Measurements from ENCODE around the gene SCARB1.

The SCARB1 gene

GRCh38 chr12:124742678-124743077 lies 121.0 kb downstream of the SCARB1 start:
- DNase-seq: no peak

- DNase-seq: peak; percentile 44
These were observed 121.6 kb downstream of the SCARB1 start for GRCh38 chr12:124742111-124742510.

- DNase-seq: no peak
These were observed 122.5 kb downstream of the SCARB1 start for GRCh38 chr12:124741211-124741610.

- DNase-seq: no peak
These were observed 123.0 kb downstream of the SCARB1 start for GRCh38 chr12:124740691-124741137.

GRCh38 chr12:124739953-124740561 lies 123.6 kb downstream of the SCARB1 start:
- DNase-seq: no peak

- DNase-seq: no peak
These were observed 124.8 kb downstream of the SCARB1 start for GRCh38 chr12:124738636-124739467.

GRCh38 chr12:124737772-124738635 lies 125.7 kb downstream of the SCARB1 start:
- DNase-seq: no peak

GRCh38 chr12:124737040-124737419 lies 126.6 kb downstream of the SCARB1 start:
- no peak for DNase-seq

GRCh38 chr12:124736115-124737039 lies 127.3 kb downstream of the SCARB1 start:
- no peak for DNase-seq

GRCh38 chr12:124734224-124734788 lies 129.4 kb downstream of the SCARB1 start:
- DNase-seq: no peak

- DNase-seq: no peak
These were observed 130.6 kb downstream of the SCARB1 start for GRCh38 chr12:124733086-124733485.

- DNase-seq: no peak
These were observed 131.2 kb downstream of the SCARB1 start for GRCh38 chr12:124732275-124733075.

- DNase-seq: no peak
These were observed 131.8 kb downstream of the SCARB1 start for GRCh38 chr12:124731869-124732268.

GRCh38 chr12:124730455-124730932 lies 133.2 kb downstream of the SCARB1 start:
- DNase-seq: no peak

- DNase-seq: no peak
These were observed 135.7 kb downstream of the SCARB1 start for GRCh38 chr12:124727922-124728321.

- no peak for DNase-seq
These were observed 136.3 kb downstream of the SCARB1 start for GRCh38 chr12:124727264-124727800.
